SK-N-SH treated with all-trans-retinoic acid at 6 μM for 48 hours (cell line): ENCODE results near the gene RNU11.

Experiments used
- GLIS3 ChIP-seq: fragments of 250-450 bp; sonication (Bioruptor Pico); IDR thresholded peaks from 2 replicates; pipeline ENCODE4 v1.5.0; 2020; ENCODE audit warnings: mild to moderate bottlenecking, moderate library complexity
- PATZ1 ChIP-seq: fragments of 250-450 bp; sonication (Bioruptor Pico); IDR thresholded peaks from 2 replicates; pipeline ENCODE4 v1.8.0; 2020; ENCODE audit warnings: mild to moderate bottlenecking, moderate library complexity, borderline replicate concordance
- ZNF70 ChIP-seq: fragments of 450-650 bp; formaldehyde crosslinking; IDR thresholded peaks from 2 replicates; pipeline ENCODE4 v1.5.0; 2020; ENCODE audit warnings: mild to moderate bottlenecking, moderate library complexity
- TF ChIP-seq, protein P1 (sequence below): fragments of 250-450 bp; sonication (Bioruptor Pico); IDR thresholded peaks from 2 replicates; pipeline ENCODE4 v1.5.0; 2020; ENCODE audit warnings: mild to moderate bottlenecking, moderate library complexity

DNA sequence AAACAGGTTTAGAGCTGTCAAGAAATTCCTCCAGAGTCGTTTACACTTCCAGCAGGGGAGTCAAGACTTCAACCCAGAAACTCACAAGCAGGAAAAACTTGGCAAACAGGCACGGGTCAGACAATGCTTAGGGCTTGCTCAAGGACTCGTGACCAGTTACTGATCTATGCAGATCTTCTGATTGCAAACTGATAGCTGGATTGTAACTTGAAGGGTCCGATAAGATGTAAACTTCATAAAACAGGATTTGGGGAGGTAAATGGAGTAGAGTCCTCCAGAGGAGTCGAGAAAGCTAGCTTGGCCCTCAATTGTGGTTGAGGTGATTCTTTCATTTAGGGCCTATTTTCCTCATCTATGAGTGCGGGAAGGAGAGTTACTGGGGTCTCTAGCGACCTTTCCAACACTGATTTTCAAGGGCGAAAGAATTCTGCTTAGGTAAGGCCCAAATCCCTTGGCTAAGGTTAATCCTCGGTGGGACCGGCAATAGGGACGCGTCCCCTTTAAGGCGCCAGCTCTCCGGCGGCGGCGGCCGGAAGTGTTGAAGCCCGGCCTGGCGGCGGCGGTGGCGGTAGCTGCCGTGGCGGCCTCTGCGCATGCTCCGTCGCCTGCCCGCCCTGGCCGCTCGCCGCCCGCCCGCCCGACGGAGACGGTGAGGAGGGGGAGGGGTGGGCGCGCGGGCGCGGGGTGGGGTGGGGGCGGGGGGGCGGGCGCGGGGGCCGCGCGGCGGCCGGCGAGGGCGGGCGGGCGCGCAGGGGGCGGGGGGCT, 20.0 kb downstream of the RNU11 start, which contains the start of gene GMEB1:
- TF ChIP-seq PATZ1 (CRISPR knock-in tag) (no peak), GLIS3 (CRISPR knock-in tag) (no peak), ZNF70 (CRISPR knock-in tag) (no peak)
- TF ChIP-seq, protein P1, sequence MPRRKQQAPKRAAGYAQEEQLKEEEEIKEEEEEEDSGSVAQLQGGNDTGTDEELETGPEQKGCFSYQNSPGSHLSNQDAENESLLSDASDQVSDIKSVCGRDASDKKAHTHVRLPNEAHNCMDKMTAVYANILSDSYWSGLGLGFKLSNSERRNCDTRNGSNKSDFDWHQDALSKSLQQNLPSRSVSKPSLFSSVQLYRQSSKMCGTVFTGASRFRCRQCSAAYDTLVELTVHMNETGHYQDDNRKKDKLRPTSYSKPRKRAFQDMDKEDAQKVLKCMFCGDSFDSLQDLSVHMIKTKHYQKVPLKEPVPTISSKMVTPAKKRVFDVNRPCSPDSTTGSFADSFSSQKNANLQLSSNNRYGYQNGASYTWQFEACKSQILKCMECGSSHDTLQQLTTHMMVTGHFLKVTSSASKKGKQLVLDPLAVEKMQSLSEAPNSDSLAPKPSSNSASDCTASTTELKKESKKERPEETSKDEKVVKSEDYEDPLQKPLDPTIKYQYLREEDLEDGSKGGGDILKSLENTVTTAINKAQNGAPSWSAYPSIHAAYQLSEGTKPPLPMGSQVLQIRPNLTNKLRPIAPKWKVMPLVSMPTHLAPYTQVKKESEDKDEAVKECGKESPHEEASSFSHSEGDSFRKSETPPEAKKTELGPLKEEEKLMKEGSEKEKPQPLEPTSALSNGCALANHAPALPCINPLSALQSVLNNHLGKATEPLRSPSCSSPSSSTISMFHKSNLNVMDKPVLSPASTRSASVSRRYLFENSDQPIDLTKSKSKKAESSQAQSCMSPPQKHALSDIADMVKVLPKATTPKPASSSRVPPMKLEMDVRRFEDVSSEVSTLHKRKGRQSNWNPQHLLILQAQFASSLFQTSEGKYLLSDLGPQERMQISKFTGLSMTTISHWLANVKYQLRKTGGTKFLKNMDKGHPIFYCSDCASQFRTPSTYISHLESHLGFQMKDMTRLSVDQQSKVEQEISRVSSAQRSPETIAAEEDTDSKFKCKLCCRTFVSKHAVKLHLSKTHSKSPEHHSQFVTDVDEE = no peak
